Measurements from ENCODE around the gene ARHGEF2.

Gene ARHGEF2

GRCh38 chr1:155978325-155978972, at the start of gene ARHGEF2:
TSS of gene ARHGEF2 (minus strand) at chr1:155978547. CDS start at chr1:155978427, 120 bp downstream.
- DNase-seq: peak; percentile 90

- no peak for DNase-seq
These were observed 48.2 kb upstream of the ARHGEF2 start for GRCh38 chr1:156026588-156026987.

- DNase-seq: peak; percentile 41
These were observed 47.5 kb upstream of the ARHGEF2 start for GRCh38 chr1:156025876-156026275.

GRCh38 chr1:156024801-156025200, 46.5 kb upstream of the ARHGEF2 start:
- no peak for DNase-seq

- DNase-seq: no peak
These were observed 43.6 kb upstream of the ARHGEF2 start for GRCh38 chr1:156021954-156022353.

- no peak for DNase-seq
These were observed 42.7 kb upstream of the ARHGEF2 start for GRCh38 chr1:156021093-156021428.

GRCh38 chr1:156020293-156021092, 42.1 kb upstream of the ARHGEF2 start, which contains the start of gene SSR2:
TSS of gene SSR2 (minus strand) at chr1:156020951. CDS start at chr1:156020167, 784 bp downstream.
- DNase-seq: peak; percentile 94

- no peak for DNase-seq
These were observed 41.6 kb upstream of the ARHGEF2 start for GRCh38 chr1:156019946-156020292.

GRCh38 chr1:156014829-156015228, 36.5 kb upstream of the ARHGEF2 start:
- no peak for DNase-seq

- DNase-seq: no peak
These were observed 33.9 kb upstream of the ARHGEF2 start for GRCh38 chr1:156012051-156012817.

- no peak for DNase-seq
These were observed 31.1 kb upstream of the ARHGEF2 start for GRCh38 chr1:156009404-156009803.

- DNase-seq: no peak
These were observed 28.5 kb upstream of the ARHGEF2 start for GRCh38 chr1:156006666-156007376.

- no peak for DNase-seq
These were observed 26.7 kb upstream of the ARHGEF2 start for GRCh38 chr1:156004843-156005584.

GRCh38 chr1:156003923-156004188, 25.5 kb upstream of the ARHGEF2 start:
- DNase-seq: no peak

- DNase-seq: no peak
These were observed 24.0 kb upstream of the ARHGEF2 start for GRCh38 chr1:156002188-156002911.

- no peak for DNase-seq
These were observed 23.4 kb upstream of the ARHGEF2 start for GRCh38 chr1:156001662-156002171.

GRCh38 chr1:156001021-156001661, 22.8 kb upstream of the ARHGEF2 start:
- no peak for DNase-seq

GRCh38 chr1:155999964-156000363, 21.6 kb upstream of the ARHGEF2 start:
- DNase-seq: no peak

- no peak for DNase-seq
These were observed 17.8 kb upstream of the ARHGEF2 start for GRCh38 chr1:155996166-155996565.

- no peak for DNase-seq
These were observed 15.2 kb upstream of the ARHGEF2 start for GRCh38 chr1:155993595-155993994.

Data from femur (tissue), 1 donor.